Caco-2 (cell line): ENCODE data around the gene FGF14. TPM values are rescaled to one million over a fixed set of nuclear protein-coding genes. Genes with fewer than 3 reads are reported as not detected.

Source experiments
- BruUV-seq: library from RNA; stranded (reverse); fragments of 400-500 nt; replicated peaks from 2 replicates; lab custom pipeline; 2021; lab: Mats Ljungman, UMichigan
- CTCF ChIA-PET: fragments of 300-600 bp; sonication (Branson Sonifier 250); formaldehyde crosslinking; loops from one replicate; lab custom pipeline; 2022; ENCODE audit warnings: antibody characterized with exemption; lab: Charles Lee
- POLR2A ChIA-PET: fragments of 300-600 bp; sonication (Branson Sonifier 250); formaldehyde crosslinking; loops from one replicate; lab custom pipeline; 2022; ENCODE audit warnings: antibody characterized with exemption; lab: Charles Lee
- DNase-seq, 2 experiments: peaks; one replicate each; pipeline versions ENCODE4 v3.0.0 to v3.0.0-alpha.2; 2020 to 2022
- H3K27me3 ChIP-seq: replicated peaks from 2 replicates; pipeline ENCODE4 v1.6.0; 2011; ENCODE audit warnings: low read length; ENCODE audit not compliant: control insufficient read depth, insufficient read depth
- H3K36me3 ChIP-seq: 2 replicates; pipeline ENCODE4 v1.5.1; 2011; ENCODE audit warnings: low read length; ENCODE audit not compliant: control insufficient read depth, insufficient read depth
- H3K4me1 ChIP-seq: fragments of 250-450 bp; sonication (Bioruptor Pico); 2 replicates; pipeline ENCODE4 v1.5.1; 2020; ENCODE audit warnings: mild to moderate bottlenecking
- H3K4me3 ChIP-seq: 2 replicates; pipeline ENCODE4 v1.5.1; 2011; ENCODE audit warnings: low read depth, mild to moderate bottlenecking, control low read depth, low read length
- H3K9me3 ChIP-seq: fragments of 250-450 bp; sonication (Bioruptor Pico); 2 replicates; pipeline ENCODE4 v1.5.1; 2020; ENCODE audit warnings: mild to moderate bottlenecking, moderate library complexity
- H3K27ac Mint-ChIP-seq: one replicate; pipeline ENCODE4 v1.8.0; 2022; ENCODE audit warnings: mixed read lengths; ENCODE audit not compliant: unreplicated experiment
- H3K27me3 Mint-ChIP-seq: one replicate; pipeline ENCODE4 v1.8.0; 2022; ENCODE audit warnings: mixed read lengths; ENCODE audit not compliant: insufficient read depth, unreplicated experiment
- H3K36me3 Mint-ChIP-seq: one replicate; pipeline ENCODE4 v1.8.0; 2022; ENCODE audit warnings: mild to moderate bottlenecking, mixed read lengths; ENCODE audit not compliant: insufficient read depth, unreplicated experiment
- H3K4me1 Mint-ChIP-seq: one replicate; pipeline ENCODE4 v1.8.0; 2022; ENCODE audit warnings: low read depth, mixed read lengths; ENCODE audit not compliant: unreplicated experiment
- H3K4me3 Mint-ChIP-seq: one replicate; pipeline ENCODE4 v1.8.0; 2022; ENCODE audit warnings: mild to moderate bottlenecking, moderate library complexity, mixed read lengths; ENCODE audit not compliant: unreplicated experiment
- H3K9me3 Mint-ChIP-seq: one replicate; pipeline ENCODE4 v1.8.0; 2022; ENCODE audit warnings: mixed read lengths; ENCODE audit not compliant: unreplicated experiment
- CTCF ChIP-seq, 2 experiments: fragments of 200-600 bp in 1 of 2; IDR thresholded peaks; 1 replicate in 1 of 2; 2 replicates in 1 of 2; pipeline versions ENCODE4 v1.5.1 to v1.8.0; 2011 to 2022; ENCODE audit warnings: antibody characterized with exemption in 1 of 2, control low read depth in 1 of 2, inconsistent platforms in 1 of 2, low read depth in 1 of 2, low read length in 1 of 2, mild to moderate bottlenecking in 1 of 2, moderate library complexity in 1 of 2; ENCODE audit not compliant: insufficient read depth in 1 of 2, severe bottlenecking in 1 of 2, unreplicated experiment in 1 of 2
- intact Hi-C: fragments of 100-400 bp; cut with micrococcal nuclease; formaldehyde crosslinking; loops from one replicate; pipeline ENCODE4 v1.10.0; 2022; ENCODE audit not compliant: unreplicated experiment
- total RNA-seq: library from RNA; stranded (reverse); gene quantifications from 2 replicates; pipeline ENCODE4 v1.2.3, GENCODE V29; 2022

Gene FGF14
- total RNA-seq, 1 experiment from 2014 or later = not detected

DNA sequence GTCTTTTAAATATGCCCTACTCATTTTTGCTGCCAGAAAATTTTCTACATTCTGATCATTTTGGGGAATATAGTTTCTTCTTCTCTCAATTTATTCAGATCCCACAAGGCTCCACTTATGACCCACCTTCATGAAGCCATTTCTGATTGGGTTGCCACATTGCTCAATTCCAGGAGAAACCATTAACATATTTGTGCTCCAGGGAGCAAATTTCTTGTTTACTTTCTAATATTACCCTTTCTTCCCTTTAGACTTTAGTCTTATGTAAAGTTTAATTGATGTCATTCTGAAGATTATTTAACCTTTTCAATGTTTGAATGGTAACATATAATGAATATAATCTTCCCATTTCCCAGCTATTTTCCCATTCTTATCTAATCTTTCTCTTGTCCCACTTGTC lies 617.5 kb downstream of the FGF14 start:
- no peak for TF ChIP-seq CTCF (IDR thresholded peaks at IDR 0.05; ENCODE audit: insufficient read depth in 1 of 2, low read depth in 1 of 2, low read length in 1 of 2, severe bottlenecking in 1 of 2, unreplicated experiment in 1 of 2)
- no peak overlapping the region for H3K4me3 Mint-ChIP-seq
- intact Hi-C loops = no loop called here
- ChIA-PET CTCF (no interaction called here), POLR2A (no interaction called here)
- H3K27me3 Mint-ChIP-seq = peaks cover 10% of the 10 kb centered on the region
- no peak overlapping the region for H3K4me3 ChIP-seq
- H3K27me3 ChIP-seq = no peaks in the 10 kb centered on the region
- no peaks in the 10 kb centered on the region for H3K36me3 ChIP-seq
- BruUV-seq = no TSS peak
- H3K9me3 ChIP-seq = no peaks in the 10 kb centered on the region
- H3K4me1 ChIP-seq = no peaks in the 10 kb centered on the region
- no peaks in the 10 kb centered on the region for H3K4me1 Mint-ChIP-seq
- DNase-seq = no peak
- no peaks in the 10 kb centered on the region for H3K9me3 Mint-ChIP-seq
- H3K27ac Mint-ChIP-seq = no peak overlapping the region
- no peaks in the 10 kb centered on the region for H3K36me3 Mint-ChIP-seq

- H3K36me3 ChIP-seq = no peaks in the 10 kb centered on the region
- no peaks in the 10 kb centered on the region for H3K9me3 Mint-ChIP-seq
- no peak for TF ChIP-seq CTCF (IDR thresholded peaks at IDR 0.05; ENCODE audit: insufficient read depth in 1 of 2, low read depth in 1 of 2, low read length in 1 of 2, severe bottlenecking in 1 of 2, unreplicated experiment in 1 of 2)
- H3K4me1 ChIP-seq = no peaks in the 10 kb centered on the region
- BruUV-seq = no TSS peak
- H3K9me3 ChIP-seq = no peaks in the 10 kb centered on the region
- ChIA-PET POLR2A (no interaction called here), CTCF (no interaction called here)
- no peaks in the 10 kb centered on the region for H3K36me3 Mint-ChIP-seq
- H3K4me1 Mint-ChIP-seq = no peaks in the 10 kb centered on the region
- peaks cover 9% of the 10 kb centered on the region for H3K27me3 Mint-ChIP-seq
- no peak overlapping the region for H3K27ac Mint-ChIP-seq
- no peak overlapping the region for H3K4me3 Mint-ChIP-seq
- H3K4me3 ChIP-seq = no peak overlapping the region
- intact Hi-C loops = no loop called here
- DNase-seq = no peak
- H3K27me3 ChIP-seq = no peaks in the 10 kb centered on the region
These were observed 618.3 kb downstream of the FGF14 start for GRCh38 chr13:101783554-101783953.

- intact Hi-C loops = no loop called here
- no peaks in the 10 kb centered on the region for H3K36me3 Mint-ChIP-seq
- no peak overlapping the region for H3K27ac Mint-ChIP-seq
These were observed 621.6 kb downstream of the FGF14 start for GRCh38 chr13:101780211-101780610.

More at GRCh38 chr13:101780211-101780610, 621.6 kb downstream of the FGF14 start:
- no peak for DNase-seq
- Histone ChIP-seq H3K27me3 (no peaks in the 10 kb centered on the region; the same call in 1 of the 2 replicates), H3K9me3 (no peaks in the 10 kb centered on the region), H3K36me3 (no peaks in the 10 kb centered on the region), H3K4me1 (no peaks in the 10 kb centered on the region), H3K4me3 (no peak overlapping the region)
- H3K27me3 Mint-ChIP-seq = peaks cover 17% of the 10 kb centered on the region
- no TSS peak for BruUV-seq
- ChIA-PET CTCF (no interaction called here), POLR2A (no interaction called here)
- H3K9me3 Mint-ChIP-seq = no peaks in the 10 kb centered on the region
- no peaks in the 10 kb centered on the region for H3K4me1 Mint-ChIP-seq
- TF ChIP-seq CTCF (IDR thresholded peaks at IDR 0.05; ENCODE audit: insufficient read depth in 1 of 2, low read depth in 1 of 2, low read length in 1 of 2, severe bottlenecking in 1 of 2, unreplicated experiment in 1 of 2) = no peak
- no peak overlapping the region for H3K4me3 Mint-ChIP-seq
